Right kidney (tissue), 9 donors: ENCODE measurements around the gene ARL5A.
"Not testable (repeated sequence)": the region's sequence is repeated elsewhere in the genome, so short reads cannot be mapped to it uniquely, and the experiment has no call there.

Source experiments
- DNase-seq: peaks from one replicate; pipeline ENCODE4 v3.0.0-alpha.2; 2016
- long read RNA-seq, 8 donors: transcript quantifications; one replicate each; lab custom pipeline, GENCODE V29; 2026

The ARL5A gene, protein sequence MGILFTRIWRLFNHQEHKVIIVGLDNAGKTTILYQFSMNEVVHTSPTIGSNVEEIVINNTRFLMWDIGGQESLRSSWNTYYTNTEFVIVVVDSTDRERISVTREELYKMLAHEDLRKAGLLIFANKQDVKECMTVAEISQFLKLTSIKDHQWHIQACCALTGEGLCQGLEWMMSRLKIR
- long read RNA-seq, donor 1, full-length matches to known transcripts = 26 of 26 reads
- long read RNA-seq, donor 1, partial matches to known transcripts = 0 of 26 reads
- long read RNA-seq, donor 1, other reads (novel, unspliced or antisense) = 0 of 26 reads
- long read RNA-seq, donor 2, full-length matches to known transcripts = 22 of 22 reads
- long read RNA-seq, donor 2, partial matches to known transcripts = 0 of 22 reads
- long read RNA-seq, donor 2, other reads (novel, unspliced or antisense) = 0 of 22 reads
- long read RNA-seq, donor 3, full-length matches to known transcripts = 17 of 17 reads
- long read RNA-seq, donor 3, partial matches to known transcripts = 0 of 17 reads
- long read RNA-seq, donor 3, other reads (novel, unspliced or antisense) = 0 of 17 reads
- long read RNA-seq, donor 4, full-length matches to known transcripts = 24 of 38 reads
- long read RNA-seq, donor 4, partial matches to known transcripts = 14 of 38 reads
- long read RNA-seq, donor 4, other reads (novel, unspliced or antisense) = 0 of 38 reads
- long read RNA-seq, donor 5, full-length matches to known transcripts = 30 of 30 reads
- long read RNA-seq, donor 5, partial matches to known transcripts = 0 of 30 reads
- long read RNA-seq, donor 5, other reads (novel, unspliced or antisense) = 0 of 30 reads
- long read RNA-seq, donor 6, full-length matches to known transcripts = 25 of 25 reads
- long read RNA-seq, donor 6, partial matches to known transcripts = 0 of 25 reads
- long read RNA-seq, donor 6, other reads (novel, unspliced or antisense) = 0 of 25 reads
- long read RNA-seq, donor 7, full-length matches to known transcripts = 40 of 40 reads
- long read RNA-seq, donor 7, partial matches to known transcripts = 0 of 40 reads
- long read RNA-seq, donor 7, other reads (novel, unspliced or antisense) = 0 of 40 reads
- long read RNA-seq, donor 8, full-length matches to known transcripts = 23 of 33 reads
- long read RNA-seq, donor 8, partial matches to known transcripts = 10 of 33 reads
- long read RNA-seq, donor 8, other reads (novel, unspliced or antisense) = 0 of 33 reads

DNA sequence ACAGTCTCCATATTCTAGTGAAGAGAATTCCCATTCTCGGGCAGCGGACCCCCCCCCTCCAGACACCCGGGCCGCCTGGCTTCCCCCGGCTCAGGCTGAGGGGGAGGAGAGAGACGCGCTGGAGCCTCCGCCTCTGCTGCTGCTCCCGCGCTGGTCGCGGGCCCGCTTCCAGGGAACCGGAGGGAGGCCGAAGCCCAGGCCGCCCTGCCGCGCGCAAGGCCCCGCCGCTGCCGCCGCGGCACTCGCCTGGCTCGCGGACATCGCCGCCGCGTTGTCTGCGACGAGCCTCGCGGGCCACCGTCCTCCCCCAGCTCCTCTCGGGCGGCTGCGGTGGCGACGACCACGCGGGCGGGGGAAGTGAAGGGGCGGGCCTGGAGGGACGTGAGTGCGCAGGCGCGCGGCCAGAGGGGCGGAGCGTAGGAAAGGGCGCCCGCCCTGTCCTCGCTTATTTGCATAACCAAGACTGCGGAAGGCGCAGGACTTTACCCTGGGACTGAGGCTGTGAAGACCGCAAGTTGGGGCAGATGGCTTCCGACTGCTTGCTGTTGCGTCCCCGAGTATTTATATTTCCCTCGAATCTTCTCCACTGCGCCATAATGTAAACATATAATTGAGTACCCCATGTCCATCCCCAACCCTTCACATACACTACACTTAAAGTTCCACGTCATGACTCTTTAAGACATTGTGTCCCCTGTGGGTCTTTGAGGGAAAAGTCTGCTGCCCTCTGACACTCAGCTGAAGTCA lies at the start of gene ARL5A:
Gene ARL5A (minus strand): TSS at position 279 of the 747 bp plus-strand sequence. CDS start 245 bp downstream, at position 34.
- DNase-seq = peak; percentile 97

DNA sequence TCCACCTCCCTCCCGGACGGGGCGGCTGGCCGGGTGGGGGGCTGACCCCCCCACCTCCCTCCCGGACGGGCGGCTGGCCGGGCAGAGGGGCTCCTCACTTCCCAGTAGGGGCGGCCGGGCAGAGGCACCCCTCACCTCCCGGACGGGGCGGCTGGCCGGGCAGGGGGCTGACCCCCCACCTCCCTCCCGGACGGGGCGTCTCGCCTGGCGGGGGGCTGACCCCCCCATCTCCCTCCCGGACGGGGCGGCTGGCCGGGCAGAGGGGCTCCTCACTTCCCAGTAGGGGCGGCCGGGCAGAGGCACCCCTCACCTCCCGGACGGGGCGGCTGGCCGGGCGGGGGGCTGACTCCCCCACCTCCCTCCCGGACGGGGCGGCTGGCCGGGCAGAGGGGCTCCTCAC lies 47.4 kb upstream of the ARL5A start:
- DNase-seq = not testable (repeated sequence)

DNA sequence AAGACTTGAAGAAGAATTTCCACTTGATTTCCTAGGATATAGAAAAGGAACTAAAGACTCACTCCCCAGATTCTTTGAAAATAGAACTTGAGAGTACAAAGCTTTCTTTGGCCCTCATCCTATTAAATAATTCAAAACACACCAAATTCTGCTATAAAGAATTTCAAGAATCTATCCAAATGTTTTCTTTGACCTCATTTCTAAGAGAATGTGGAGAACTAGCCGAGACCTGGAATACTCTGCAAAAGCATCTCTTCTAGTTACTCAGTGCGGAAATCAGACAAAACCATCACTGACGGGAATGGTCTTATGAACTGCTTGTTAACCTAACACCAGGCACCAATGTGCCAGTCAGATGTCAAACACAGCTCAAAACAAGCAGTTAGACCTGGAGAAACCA lies 44.2 kb upstream of the ARL5A start:
- DNase-seq = no peak

DNA sequence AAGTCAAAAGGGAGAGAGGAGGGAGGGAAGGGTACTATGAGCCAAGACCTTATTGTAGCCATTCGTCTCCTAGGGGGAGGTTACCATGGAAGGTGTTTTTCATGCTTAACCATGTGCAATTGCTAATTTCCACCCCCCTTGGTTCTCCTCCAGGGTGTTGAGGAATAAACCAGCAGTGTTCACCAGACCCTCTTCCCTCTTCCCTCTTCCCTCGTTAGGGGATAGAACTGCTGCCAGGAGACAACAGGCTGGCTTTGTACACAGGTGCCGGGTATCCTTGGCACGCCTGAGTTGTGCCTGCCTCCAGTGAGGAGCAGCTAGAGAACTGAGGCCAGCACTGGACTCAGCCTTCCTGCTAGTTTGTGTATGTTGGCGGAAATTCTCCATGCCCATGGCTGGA lies 41.1 kb upstream of the ARL5A start:
- no peak for DNase-seq

DNA sequence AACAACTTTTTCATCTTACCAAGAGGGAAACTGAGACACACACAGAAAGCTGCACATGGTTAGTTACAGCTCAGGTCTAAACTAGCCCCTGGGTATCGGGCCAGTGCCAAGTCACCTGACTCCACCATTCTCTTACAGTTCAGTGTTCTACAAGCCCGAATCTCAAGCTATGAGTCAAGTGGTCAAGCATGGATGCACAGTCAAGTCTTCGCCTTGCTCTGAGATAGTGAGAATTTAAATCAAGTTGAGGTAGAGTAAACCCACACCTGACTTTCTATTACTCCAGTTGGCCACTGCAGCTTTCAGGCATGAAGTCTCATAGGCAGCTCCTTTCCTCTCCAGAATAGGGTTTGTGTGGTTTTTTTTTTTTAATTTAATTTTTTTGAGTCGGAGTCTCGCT lies 34.5 kb upstream of the ARL5A start:
- DNase-seq = no peak

DNA sequence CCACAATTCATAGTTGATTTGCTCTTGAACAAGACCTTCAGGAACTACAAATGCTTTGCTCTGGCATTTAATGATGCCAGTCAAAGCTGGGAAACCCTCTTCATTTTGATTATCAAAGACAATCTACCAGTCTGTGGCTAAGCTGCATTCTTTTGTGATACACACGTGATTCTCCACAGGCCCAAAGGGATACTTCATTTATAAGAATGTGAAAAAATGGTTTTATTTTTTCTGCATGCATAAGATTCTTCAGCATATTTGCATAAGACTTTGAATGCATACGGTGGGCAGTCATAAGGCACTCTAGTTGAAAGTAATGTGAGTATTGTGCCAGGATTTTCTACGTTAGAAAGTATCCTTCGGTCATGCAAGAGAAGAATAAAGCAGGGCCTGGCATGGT lies 33.0 kb upstream of the ARL5A start:
- no peak for DNase-seq

DNA sequence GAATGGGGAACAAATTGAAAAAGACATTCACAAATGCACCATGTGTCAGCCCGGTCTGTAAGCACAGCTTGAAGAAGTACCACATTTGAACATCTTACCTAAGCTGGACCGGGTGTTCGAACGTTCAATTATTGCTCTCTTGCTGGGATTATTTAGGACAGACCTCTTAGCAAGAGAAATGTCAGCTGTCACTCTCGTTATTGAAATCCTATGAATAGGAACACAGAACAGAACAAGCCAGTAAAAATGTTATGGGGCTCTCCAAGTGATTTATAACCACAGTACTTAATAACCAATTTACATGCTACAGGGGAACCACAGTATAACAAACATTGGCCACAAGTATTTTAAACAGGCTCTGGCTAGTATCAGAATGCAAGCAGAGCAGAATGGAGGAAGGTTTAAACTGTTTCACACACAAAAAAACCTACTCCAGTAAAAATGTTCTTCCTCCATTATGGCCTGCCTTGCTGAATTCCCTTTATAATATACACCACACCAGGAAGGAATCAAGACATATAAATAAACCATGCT lies 32.5 kb upstream of the ARL5A start:
- DNase-seq = no peak

DNA sequence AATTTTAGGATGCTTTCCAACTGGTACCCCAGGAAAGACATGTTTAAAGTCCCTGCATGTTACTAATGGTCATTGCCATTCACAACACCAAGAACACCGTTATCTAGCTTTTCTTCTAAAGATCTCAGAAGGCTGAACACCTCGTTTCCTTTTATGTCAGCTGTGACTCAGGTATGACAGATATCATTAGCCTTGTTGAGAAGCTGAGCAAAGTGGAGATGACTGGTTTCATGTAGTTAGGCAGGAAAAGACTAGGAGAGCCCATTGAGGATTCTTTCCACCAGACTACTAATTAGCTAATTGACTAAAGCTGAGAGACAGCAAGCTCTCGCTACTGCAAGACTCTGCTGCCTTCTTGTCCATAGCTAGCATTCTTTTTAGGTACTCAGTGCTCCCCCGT lies 32.0 kb upstream of the ARL5A start:
- no peak for DNase-seq

DNA sequence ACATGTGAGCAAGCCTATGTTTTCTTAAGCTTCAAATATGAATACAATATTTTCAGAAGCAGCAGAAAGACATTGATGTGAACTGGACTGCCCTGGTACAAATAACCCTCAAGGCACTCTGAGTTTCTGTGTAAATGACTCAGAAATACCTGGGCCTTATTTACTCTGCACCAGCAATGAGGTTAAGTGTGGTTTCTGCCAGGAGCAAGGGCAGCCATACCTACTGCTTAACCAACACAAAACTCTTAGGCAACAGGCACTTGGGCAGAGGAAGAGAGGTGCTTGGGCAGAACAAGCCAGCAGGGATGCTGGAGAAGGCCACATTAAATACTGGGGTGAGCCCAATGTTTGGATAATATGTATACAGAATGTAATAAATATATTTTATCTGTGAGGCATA lies 29.4 kb upstream of the ARL5A start:
- DNase-seq = no peak

DNA sequence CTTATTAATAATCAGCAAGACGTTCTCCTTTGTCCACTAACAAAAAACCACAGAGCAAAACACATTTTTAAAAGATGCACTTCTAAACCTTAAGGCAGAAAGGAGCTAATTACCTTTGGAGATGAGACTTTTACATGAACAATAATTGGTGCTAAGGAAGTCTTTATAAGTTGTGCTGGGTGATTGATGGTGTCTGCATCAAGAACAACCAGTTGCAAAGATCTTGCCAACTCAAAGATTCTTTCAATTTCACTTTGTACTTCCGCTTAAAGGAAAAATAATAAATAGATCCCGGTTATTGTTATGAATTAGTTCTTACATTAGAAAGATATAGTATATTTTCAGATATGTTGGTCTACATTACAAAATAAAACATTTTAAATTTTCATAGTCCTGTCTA lies 26.9 kb upstream of the ARL5A start:
- DNase-seq = no peak

DNA sequence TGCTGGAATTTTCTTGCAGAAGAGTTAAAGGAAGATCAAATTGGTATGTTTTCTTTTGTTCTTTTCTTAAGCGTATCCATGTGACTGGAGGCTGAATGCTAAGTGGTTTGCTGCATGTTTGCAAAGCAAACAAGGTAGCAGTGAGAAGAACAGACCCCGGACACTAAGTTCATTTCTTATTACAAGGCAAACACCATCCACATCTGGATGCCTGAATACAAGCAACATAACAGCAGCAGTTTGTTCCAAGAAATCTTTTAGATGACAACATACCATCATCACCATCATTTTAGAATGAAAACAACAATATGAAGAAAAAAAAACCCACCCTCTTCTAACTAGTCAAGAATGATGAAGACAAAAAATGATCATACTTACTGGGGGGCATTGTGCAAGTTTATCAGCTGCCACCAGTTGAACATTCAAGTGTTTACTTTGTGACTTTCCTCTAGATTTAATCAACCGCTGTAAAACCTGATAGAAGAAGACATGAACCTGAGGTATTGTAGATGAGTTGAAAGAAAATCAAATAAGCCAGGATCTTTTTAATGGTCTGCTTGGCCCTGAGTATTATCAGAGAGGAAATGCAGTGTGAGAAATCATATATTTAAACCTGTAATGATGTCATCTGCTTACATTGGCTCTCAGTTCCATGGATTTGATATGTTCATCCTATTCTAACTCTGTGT lies 25.0 kb upstream of the ARL5A start:
- no peak for DNase-seq

DNA sequence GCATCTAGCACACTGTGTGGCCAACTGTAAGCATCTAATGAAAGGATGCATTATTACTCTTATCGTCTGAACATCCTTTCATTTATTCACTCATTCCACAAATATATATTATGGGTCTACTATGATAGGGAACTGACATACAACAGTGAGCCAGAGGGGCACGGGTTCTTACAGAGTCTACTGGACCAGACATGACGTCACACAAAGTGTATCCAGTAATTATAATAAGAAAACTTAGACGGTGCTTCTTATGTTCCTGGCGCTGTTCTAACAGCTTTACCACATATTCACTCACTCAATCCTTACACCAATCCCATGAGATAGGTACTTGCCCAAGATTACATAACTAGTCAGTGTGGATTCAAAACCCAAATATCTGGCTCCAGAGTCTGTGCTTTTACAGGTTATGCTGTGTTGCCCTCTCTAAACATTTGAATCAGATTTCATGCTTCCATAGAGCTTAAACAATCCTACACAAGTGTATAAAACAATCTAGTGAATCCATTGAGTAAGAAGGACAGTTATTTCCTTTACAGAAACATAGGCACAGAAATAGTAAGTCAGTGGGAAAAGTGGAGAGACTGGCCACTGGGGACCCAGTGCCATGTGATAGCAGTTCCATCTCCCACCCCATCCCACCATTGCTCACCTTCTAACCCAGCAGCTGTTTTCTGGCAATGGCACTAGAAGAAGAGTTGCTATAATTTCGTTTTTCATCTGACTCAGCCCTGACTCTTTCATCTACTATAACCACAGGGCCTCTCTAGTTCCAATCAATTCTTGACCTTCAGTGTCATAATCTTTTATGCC lies 24.2 kb upstream of the ARL5A start:
- DNase-seq = no peak

DNA sequence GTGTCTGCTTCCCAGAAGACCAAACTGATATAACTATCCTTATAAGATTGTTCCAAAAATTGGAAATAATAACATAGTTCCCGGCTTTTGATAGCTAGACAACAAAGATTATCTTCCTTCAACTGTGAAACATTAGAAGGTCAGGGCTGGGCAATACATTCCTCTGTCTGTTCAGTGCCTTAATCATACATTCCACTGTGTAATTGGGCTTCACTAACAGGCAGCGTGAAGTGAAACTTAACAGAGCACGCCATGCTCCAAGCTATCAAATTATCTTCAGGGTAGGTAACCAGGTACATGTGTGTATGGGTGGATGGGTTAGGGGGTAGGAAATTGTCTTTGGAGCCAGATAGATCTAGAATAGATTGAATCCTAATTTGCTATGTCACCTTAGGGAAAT lies 23.5 kb upstream of the ARL5A start:
- DNase-seq = no peak

DNA sequence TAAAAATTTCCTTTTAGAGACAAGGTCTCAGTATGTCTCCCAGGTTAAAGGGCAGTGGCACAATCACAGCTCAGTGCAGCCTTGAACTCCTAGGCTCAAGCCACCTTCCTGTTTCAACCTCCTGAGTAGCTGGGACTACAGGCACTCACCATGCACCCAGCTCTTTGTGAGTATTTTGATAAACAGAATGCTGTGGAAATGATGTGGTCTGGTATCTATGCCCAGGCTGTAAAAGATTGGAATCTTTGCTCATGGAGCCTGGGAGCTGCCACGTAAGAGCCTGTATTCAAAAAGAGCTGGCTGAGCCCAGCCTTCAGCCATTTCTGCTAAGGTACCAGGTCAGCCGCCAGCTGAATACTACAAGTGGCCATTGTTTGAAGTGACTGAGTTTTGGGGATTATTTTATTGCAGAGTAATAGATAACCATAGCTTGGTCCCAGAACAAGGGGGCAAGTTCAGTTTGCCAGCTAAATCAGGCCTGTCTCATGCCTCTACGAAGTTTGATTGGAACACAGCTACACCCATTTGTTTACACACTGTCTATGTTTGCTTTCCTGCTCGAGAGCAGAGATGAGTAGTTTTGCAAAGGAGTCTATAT lies 21.3 kb upstream of the ARL5A start:
- DNase-seq = no peak

DNA sequence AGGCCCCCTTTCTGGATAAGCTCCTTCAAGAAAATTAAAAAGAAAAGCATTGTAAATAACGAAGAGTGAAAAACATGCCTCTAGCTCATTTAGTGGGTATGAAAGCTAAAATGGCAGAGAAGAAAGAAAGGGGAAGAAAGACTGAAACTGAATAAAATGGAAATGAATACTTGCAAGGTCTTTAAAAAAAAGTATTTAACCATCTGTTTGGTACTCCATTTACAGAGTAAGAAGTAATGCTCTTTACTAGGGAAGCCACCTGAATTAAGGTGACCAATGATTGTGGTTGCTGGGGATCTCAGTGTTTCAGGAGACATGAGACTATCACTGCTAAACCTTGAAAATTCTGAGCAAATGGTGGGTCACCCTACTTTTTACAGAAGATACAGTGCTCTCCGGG lies 17.7 kb upstream of the ARL5A start:
- no peak for DNase-seq

DNA sequence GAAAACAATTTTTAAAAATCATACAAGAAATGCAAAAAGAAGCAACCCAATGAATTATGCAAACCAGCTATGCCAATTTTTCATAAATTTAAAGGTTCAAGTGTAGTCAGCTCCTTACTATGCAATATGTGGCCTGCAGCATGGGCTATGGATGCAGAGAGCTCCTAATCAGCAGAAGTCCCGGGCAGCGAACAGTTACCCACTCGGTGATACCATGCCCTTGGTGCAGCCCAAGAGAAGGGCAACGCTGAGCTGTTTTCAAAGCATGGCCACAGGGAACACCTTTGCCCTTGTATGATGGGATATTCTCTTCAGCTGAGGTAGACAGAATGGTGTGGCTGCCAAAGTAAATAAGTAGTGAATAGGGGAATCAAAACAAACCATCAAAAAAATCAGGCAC lies 17.3 kb upstream of the ARL5A start:
- no peak for DNase-seq

DNA sequence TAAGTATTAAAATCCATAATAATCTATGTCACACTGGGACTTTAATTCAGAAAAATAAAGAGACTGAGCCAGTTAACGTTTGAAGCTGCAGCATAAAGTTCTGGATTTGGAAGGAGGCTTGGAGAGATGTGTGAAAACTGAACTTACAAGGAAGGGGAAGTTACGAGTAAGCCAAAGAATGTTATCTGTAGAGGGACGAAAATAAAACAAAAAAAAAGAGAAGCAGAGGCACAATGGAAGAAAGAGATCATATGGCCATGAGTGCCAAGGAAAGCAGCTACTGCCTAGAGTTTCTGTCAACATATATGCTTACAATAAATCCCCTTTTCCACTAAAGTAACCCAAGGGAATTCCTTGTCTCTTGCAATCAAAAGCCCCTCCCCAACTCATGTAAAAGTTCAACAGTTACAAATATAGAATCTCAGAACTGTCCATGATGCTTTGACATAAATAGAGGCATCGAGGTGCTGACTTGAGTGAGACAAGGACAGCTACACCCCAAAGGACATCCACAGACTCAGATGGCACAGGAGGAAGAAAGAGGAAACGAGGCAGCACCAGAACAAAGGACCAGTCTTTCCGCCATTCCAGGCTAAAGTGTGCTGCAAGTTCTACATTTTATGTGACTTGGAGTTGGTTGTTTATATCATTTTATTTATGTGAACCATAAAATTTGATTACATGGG lies 16.1 kb upstream of the ARL5A start:
- DNase-seq = no peak

DNA sequence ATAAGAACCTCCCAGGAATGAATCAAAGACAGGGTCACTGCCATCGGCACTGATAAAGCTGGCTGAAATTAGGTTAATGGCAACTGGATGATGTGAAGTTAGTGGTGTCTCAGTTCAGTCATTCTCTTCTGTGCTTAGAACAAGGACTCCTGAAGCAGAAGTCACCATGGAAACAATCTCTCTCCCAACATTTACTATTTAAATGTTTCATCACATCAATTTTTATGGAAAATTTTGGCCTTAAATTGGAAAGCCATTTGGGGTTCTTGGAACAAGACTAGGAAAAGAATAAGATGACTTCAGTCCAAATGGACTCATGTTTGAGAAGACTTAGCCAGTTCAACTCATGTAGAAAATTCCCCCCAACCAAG lies 15.5 kb upstream of the ARL5A start:
- DNase-seq = no peak
